ENCODE results near the gene ACOX3.

The ACOX3 gene

GRCh38 chr4:8404791-8405515 is 35.6 kb downstream of the ACOX3 start:
- no peak for DNase-seq

DNA sequence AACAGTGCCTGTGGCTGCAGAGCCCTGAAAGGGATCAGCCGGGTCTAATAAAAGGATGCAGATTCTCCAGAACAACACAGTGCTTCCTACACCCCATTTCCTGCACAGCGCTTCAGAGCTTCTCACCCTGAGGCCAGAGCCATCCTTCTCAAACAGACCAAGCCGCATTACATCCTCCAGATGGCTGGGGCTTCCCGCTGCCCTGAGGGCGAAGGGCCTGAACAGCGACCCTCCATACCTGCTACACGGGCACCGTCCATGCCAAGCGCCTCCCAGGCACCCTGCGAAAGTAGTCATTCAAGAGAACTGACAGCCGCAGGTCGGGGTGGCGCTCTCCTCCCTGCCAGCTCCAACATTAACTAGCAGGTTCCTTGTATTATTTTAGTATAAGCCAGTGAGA is 36.5 kb downstream of the ACOX3 start:
- no peak for DNase-seq

DNA sequence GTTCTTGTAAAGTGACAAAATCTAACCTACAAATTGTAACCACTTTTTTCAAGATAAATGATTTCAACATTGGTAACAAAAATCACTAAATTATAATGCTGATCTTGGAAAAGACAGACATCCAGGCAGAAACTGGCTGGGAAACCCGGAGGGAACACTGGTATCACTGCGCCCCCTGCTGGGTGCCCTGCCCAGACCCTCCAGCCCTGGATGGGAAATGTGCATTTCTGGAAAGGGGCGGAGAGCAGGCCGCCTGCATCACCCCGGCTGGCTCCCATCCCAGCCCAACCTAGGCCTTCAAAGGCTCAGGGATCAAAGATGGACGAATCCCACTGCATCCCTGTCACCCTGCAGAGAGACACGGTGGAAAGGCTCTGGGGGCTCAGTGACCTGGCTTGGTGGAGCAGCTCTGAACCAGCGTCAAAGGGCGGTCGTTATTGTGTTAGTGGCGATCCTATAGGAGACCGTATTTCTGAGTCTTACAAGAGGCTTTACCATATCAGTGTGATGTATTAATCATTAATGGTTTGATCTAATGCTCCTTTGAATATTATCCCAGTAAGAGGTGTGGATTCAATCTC is 37.3 kb downstream of the ACOX3 start:
- peak; percentile 79 for DNase-seq

- no peak for DNase-seq
Observed at GRCh38 chr4:8402640-8403039, 37.9 kb downstream of the ACOX3 start.

DNA sequence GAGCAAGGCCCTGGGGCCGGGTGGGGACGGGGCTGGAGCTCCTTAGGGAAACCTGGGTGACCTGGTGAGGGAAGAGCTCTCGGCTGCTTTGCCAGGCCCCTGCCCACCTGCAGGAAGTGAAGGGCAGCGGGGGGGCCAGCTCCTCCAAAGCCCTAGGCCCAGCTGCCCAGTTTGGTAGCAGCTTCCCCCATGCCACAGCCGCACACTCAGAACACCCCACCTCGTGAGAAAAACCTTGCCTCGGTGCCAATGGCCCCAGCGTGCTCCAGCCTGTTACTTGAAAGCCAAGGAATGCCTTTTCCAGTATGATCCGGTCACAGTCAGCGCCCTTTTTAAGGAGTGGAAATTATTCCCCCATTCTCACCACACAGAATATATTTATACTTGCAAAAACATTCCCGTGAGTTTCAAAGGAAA is 38.3 kb downstream of the ACOX3 start:
- DNase-seq = no peak

- DNase-seq = no peak
Observed at GRCh38 chr4:8401665-8402064, 38.9 kb downstream of the ACOX3 start.

- peak; percentile 51 for DNase-seq
Observed at GRCh38 chr4:8400632-8401325, 39.7 kb downstream of the ACOX3 start.

GRCh38 chr4:8399298-8399697 is 41.2 kb downstream of the ACOX3 start:
- DNase-seq = no peak

GRCh38 chr4:8398347-8398746 is 42.2 kb downstream of the ACOX3 start:
- DNase-seq = no peak

- no peak for DNase-seq
Observed at GRCh38 chr4:8396762-8397406, 43.6 kb downstream of the ACOX3 start.

DNA sequence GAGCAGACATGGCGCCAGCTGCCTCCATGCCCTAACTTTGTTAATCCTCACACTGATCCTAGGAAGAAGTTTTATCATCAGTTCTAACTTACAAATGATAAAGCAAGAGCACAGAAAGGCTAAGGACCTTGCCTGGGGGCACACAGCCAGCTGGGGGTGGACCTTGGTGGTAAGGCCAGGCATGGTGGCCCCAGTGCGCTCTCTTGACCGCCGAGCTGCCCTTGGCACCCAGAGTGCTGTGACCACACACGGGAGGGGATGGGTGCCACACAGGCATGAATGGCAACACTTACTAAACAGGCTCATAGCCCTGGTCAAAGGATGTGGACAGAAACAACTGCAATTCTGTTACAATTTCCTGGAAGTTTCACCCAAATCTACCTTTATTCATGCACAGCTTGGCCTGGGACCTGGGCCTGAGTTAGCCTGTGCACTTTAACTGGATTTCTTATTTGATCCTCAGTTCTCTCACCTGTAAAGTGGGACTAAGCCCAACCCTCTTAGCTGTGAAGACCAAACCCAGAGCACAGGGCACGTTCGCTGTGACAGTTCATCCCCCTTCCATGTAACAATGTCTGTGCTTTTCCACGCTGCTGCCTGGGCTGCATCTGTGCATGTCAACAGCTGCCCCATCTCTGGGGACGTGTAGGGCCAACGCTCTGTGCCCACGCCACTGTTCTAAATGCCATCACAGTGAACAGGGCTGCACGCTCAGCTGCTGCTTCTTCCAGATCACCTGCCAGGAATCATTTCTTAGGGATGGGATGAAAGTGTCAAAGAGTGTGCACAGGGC is 44.8 kb downstream of the ACOX3 start:
- no peak for DNase-seq

GRCh38 chr4:8394806-8395205 is 45.7 kb downstream of the ACOX3 start:
- DNase-seq = no peak

DNA sequence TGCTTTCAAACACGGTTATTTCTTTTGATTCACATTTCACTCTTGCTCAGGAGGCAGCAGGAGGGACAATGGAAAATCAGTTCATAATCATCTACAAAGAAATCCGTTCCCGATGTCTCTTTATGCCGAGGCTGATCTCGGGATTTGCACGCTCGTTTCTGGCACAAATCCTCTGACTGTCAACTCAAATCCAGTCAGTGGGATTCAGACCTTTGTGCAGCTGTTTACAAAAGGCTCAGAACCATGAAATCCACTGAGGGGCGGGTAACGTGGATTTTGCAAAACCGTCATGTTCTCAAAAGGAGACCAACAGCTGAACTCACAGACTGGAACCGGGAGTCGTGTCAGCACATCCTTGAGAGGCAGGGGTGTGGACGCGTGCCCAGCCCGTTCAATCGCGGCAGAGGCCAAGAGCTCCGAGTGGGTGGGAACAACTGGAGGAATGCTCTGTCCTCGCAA is 46.4 kb downstream of the ACOX3 start:
- DNase-seq = peak; percentile 43

DNA sequence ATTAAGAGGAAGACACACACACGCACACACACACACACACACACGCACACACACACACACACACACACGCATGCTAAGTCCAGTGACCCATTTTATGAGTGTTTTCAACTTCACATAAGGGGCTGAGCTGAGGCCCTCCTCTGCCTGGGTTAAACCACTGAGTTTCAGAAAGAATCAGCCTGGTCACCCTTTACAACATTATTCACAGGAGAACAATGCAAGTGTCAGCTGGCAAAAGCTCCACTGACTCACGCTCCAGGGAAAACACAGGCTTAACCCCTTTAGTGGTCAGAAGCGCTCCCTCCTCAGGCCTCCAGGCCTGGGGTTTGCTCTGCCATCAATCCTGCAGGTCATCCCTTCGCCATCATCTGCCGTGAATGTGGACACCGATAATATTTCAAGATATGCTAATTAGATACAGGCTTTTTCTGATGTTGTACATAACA is 46.9 kb downstream of the ACOX3 start:
- peak; percentile 91 for DNase-seq

GRCh38 chr4:8392591-8393190 is 47.8 kb downstream of the ACOX3 start:
- no peak for DNase-seq

DNA sequence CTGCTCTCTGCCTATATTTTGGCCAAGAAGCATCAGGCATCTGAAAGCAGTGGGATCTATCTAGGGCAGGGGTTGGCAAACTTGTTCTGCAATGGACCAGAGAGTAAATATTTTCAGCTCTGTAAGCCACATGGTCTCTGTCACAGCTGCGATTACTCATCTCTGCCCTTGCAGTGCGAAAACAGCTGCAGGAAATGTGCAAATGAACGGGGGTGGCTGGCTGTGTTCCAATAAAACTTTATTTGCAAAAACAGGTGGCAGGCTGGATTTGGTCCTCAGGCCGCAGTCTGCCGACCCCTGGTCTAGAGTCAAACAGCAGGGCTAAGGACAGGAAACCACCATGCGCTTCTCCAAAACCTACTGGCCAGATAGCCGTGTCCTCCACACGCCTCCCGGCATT is 48.6 kb downstream of the ACOX3 start:
- peak; percentile 67 for DNase-seq

DNA sequence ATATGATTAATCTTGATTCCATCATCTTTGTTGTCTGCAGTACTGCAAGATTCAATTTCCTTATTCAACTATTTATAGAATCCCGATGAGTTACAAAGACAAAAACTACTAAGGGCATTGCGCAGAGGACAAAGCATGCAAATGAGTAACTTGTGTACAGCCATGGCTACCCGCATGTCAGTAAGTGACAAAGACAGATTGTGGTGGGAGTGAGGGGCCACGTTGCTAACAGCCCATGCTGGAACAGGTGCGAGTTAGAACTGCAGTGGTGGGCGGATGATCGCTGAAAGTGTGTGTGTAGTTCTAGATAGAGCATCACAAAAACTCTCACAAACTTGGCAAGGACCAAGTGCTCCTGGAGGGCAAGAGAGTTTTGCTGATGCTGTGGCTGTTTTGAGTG is 49.5 kb downstream of the ACOX3 start:
- DNase-seq = no peak

- DNase-seq = no peak
Observed at GRCh38 chr4:8390577-8390976, 49.9 kb downstream of the ACOX3 start.

DNA sequence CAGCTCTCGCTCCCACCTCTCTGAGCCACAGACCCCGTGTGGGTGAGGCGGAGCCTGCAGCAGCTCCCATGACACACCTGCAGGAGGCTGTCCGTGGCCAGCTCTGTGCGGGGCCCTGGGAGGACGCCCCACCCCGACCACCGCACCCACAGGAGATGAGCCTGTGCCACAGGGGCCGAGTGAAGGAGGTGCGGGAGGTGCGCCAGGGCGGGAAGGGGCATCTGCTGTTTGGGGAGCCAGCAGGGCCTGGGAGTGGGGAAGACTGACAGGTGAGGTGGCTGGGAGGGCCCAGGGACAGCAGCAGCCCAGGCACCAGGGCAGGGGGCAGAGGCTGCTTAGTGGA is 52.0 kb downstream of the ACOX3 start:
- DNase-seq = no peak

DNA sequence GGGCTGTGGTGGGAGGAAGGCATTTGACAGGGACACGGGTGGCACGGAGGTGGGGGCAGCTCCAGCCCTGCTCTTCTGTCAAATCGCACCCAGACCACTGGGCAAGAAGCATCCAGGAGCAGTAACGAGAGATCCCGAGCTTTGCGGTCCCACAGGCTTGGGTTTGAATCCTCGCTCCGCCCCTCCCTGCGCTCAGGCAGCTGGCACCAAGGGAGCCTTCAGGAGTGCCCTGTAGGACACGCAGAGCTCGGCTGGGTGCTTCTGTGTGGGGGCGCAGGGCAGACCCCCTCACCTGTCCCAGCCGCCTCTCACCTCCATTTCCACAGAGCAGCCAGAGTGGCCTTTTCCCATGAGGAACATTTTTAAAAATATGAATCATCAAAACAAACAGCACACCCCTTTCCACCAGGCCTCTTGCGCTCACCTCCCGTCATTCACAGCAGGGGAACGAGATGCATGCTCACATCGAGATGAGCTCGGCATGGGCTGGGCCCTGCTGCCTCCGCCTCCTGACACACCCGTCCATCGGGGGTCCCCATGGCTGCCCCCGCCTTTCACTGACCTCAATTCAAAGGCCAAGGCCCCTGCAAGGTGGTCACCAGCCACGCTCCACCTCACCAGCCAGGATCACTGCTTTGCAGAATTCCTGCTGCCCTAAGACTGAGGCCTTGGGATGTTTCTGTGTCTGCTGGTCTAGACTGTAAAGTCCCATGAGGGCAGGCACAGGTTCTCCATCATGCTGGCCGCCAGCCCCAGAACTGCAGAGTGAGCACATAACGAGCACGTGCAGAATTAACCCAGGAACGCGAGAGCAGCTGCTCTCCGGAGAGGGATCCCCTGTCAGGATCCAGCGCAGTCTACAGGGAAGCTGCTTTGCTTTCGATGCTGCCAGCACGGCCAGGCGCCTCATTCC is 52.7 kb downstream of the ACOX3 start:
- no peak for DNase-seq

DNA sequence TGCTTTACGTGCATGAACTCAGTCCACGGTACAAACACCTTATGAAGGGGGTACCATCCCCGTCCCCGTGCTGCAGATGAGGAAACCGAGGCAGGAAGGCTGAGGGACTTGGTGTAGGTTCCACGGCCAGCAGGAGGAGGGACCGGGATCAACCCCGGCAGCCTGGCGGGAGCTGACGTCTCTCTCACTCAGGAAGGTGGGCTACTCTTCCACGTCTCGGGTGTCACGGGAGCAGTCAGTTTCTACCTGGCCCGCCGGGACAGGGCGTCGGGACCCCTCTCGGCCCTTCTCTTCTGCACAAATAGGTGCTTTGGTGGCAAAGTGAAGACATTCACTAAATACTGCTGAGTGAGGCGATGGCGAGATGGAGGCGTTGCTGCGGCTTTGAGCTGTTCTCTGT is 53.3 kb downstream of the ACOX3 start:
- DNase-seq = no peak

All from fibroblast of skin of scalp (primary cell).